GM19025 (cell line): ENCODE data around the gene NLGN1.
A peak's percentile ranks its signal among the peaks of the same experiment; 100 is the strongest.

ENCODE experiments used
- ATAC-seq: cut with Tn5 transposase; IDR thresholded peaks from one replicate; pipeline ENCODE4 v1.9.1; 2021; ENCODE audit warnings: mild to moderate bottlenecking, low read depth, moderate library complexity; ENCODE audit not compliant: unreplicated experiment

The NLGN1 gene

DNA sequence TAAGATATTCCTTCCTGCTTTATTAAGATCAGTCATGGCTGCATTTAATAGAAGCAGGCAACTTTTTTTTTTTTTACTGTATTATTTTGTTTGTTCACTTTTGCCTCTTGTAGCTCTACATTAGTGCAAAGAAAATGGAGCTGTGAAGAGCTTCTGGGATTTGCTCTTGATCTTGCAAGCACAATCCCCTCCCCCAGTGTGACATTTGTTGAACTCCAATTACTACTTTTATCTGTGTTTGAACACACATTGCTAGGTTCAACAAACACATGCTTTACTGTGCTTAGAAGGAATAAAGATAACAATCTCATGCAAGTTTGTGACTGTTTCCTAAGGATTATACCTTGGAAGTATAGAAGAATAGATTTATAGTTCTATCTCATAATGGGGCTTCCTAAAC is 648.8 kb downstream of the NLGN1 start:
- no peak for ATAC-seq

DNA sequence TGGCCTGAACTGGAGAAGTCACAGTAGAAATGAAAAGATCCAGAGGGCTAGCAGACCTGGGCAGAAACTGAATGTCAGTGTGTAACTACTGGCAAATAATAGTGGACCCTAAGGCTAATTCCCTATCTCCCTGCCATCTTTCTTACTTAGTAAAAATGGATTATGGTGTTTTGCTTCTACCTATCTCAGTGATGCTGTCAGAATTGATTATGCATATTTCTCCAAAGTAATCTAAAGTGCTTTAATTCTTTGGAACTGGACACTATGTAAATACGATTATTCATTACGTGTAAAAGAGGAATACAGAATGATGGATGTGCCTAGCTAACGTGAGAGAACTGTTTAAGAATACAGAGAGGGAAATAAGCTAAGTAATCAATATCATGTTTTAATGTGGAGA is 651.9 kb downstream of the NLGN1 start:
- no peak for ATAC-seq

DNA sequence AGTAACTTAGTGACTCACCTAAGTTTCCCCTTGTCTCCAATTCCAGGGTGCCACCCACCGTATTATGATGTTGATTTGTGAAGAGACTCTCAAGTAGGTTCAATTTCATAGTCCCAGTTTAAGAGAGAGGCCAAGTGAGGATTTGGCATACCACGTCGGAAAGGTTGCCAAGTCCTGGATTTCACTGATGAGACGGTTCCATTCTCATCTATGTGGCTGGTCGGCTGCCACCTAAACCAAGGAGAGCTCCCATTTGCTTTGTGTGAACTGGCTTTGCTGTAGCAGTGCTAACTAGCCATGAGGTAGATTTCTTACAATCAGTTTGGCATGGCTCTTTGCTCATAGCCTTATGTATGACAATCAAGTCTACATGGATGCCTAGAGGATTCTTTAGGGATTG is 653.6 kb downstream of the NLGN1 start:
- no peak for ATAC-seq

DNA sequence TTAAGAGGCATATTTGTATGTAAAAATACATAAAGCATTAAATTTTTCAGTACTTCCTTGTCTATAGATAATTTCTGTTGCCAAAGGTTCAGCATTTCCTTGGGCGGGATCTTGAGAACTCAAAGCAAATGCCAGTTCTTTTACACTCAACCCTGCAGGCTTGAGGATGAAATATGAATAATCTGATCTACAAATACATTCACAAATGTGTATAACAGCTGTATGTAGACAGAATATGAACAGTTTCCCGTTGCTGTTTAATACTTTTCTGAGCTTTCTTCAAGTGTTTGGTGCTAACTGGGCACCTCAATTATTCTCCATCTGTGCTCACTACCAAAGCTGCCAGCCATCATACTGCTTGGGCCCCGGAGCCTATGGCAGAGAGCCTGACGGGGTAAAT is 661.3 kb downstream of the NLGN1 start:
- no peak for ATAC-seq

DNA sequence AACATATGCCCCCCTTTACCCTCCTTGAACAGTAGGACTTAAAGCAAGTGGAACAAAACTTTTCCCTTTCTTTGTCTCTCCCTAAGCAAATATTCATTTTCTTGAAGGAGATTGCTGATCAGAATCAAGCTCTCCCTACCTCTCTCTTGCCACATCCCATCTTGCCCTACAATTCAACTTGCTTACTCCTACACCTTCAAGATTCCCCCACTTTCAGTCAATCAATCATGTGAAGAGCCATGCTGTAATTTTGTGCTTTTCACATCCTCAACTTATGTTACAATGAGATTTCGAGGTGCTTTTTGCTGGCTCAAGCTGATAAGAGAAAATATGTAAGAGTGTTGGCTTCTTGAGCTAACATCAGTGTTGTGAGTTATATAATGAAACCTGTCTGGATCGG is 662.9 kb downstream of the NLGN1 start:
- no peak for ATAC-seq

DNA sequence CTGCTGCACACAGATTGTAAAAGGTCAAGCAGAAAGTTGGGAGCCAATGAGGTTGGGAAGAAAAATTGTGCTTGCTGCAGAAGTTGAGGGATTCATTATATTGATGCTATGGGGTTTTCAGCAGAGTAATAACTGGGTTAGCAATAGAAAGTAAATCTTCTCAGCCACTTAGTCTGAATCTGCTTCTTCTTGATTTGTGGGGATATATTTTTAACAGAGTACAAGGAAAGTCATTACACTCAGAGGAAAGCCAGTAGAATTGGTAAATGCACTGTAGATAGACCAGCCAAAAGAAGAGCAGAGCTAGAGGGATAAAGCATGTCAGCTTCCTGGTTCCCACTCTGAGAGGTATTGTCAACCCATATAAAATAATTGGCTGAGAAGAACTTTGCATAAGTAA is 663.6 kb downstream of the NLGN1 start:
- no peak for ATAC-seq

DNA sequence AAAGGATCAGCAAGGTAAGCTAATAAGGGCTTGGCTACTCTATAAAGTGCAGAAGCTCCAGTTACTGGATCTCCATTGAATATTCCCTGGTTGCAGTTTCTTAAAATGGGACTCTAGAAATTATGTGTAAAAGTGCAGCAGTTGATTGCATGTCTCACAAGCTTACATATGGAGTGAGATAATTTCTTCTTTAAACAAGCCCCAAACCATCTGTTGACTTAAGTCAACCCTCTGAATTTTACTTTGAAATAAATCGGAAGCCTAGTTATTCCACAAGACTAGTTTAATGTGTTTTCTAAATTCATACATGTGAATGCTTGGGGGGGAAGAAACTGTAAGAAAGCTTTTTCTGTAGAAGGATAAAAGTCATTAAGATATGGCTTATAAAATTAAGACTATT is 664.2 kb downstream of the NLGN1 start:
- no peak for ATAC-seq

DNA sequence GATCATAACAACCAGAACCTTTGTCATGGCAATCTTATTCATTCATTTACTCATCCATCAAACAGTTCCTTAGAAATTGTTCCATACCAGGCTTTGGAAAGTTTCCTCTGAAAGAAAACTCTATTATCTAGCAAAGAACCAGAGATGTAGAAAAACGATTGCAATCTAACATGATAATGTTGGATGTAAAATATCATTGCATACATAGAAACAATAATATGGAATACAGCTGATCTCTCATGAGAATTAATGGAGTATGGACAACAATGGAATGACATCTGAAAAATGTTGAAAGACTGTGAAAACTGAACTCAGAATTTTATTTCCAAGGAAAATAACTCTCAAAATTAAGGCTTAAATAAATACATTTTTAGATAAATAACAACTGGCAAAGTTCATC is 665.4 kb downstream of the NLGN1 start:
- no peak for ATAC-seq

DNA sequence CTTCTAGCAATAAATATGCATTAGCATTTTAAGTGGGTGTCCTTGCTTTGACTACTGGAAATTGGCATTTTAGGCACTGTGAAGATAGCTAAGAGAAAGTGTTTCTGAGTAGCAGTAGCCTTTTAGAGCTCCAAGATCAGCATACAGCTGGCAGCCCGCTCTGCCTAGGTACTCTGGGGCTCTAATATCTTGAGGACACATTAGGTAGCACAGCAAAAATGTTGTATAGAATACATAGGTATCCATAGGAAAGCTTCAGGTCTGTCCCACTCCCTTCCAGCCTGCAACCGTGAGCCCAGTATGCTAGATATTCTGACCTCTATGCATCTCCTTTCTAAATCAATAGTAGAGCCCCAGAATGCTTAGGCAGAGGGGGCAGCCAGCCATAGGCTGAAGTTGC is 670.5 kb downstream of the NLGN1 start:
- no peak for ATAC-seq

DNA sequence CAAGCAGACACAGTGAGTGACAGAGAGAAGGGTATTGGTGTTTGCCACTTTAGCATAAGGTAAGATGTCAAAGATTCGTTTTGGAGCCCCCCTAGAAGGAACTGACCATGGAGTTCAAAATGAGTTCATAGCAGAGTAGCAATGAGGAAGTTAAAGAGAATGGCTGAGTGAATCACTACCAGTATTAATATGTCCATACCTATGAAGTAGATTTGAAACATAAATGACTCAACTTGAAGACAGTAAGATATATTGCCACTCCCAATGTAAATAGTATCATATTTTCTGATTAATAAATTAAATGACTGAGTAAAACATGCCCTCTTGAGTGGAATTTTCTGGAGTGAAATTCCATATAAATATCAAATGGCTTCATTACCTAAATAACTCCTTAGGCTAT is 675.1 kb downstream of the NLGN1 start:
- ATAC-seq: no peak

DNA sequence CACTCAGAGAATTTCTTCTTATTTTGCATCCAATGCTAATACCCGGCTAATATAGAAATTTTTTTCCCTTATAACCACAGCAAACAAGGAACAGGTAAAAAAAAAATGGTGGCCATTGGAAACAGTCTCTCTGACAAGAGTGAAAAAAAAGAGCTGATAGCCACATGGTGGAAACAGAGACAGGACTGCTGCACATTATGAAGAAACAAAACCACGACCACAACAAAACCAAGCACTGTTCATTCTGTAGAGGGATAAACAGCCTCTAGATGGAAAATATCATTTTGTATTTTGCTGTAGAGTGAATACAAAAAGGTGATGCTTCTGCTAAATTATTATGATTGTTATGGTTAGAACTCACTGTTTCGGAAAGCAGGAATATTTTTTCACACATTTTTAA is 686.2 kb downstream of the NLGN1 start:
- ATAC-seq: no peak

DNA sequence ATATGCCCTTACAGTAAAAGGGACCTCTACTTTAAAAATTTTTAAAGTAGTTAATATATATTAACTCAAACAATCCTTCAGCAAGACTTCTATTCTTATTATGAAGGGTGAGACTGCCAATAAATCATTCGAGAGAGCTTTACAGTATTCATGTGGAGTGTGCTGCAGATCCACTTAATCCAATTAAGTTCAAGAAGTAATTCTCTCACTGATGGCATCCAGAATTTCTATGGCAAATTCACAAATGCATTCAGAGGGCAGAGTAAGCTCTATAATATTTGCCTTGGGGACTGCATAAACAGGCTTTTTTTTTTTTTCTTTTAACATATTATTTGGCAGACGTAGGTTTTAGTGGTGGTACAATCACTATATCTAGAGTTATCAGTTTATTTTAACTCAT is 692.0 kb downstream of the NLGN1 start:
- no peak for ATAC-seq

DNA sequence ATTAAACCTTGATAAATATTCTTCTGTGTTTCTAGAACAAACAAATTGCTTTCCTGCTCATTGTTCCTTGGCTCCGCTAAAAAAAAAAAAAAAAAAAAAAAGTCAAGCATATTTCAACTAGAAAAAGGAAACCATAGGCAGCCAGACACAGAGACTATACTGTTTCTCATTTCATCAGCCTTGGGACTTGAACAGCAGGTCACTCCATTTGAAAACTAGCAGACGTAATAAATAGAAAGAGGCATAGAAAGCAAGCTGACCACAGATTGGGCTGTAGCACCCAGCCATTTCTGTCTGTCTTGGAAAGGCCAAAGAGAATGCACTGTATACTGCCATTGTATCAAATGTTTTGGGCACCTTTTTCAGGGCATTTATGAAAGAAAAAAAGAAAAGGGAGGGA is 697.1 kb downstream of the NLGN1 start:
- no peak for ATAC-seq

DNA sequence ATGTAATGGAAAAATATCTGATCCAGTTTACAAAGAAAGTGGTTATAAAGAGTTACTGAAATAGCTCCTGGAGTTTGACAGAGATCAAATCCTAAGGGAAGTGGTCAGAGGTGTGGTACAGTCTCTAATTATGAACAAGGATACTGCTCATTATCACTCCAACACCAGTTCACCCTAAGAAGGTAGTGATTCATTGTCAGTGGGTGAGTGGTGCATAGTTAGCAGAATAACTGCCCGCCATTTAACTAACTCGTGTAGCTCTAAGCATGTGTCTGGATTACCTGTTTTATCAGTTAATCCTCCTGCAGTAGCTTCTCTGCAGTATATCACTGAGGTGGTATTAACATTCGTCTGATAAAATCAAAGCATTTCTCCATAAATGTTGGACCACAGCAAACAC is 700.1 kb downstream of the NLGN1 start:
- no peak for ATAC-seq

DNA sequence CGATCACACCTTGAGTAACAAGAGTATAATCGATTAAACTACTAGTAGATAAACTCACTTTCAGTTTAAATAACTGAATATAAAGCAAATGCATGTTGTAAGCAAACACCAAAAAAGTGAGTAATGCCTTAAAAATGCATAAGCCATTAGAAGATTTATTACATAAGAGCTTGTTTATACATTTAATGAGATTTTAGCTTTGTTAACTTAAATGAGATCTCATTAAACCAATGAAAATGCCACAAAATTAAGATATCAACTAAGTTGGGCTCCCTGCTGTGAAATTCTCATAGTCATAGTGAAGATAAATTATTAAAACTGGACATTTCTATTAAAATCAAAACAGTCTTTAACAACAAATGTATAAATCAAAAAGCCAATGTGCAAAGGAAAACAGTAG is 701.2 kb downstream of the NLGN1 start:
- ATAC-seq: no peak

DNA sequence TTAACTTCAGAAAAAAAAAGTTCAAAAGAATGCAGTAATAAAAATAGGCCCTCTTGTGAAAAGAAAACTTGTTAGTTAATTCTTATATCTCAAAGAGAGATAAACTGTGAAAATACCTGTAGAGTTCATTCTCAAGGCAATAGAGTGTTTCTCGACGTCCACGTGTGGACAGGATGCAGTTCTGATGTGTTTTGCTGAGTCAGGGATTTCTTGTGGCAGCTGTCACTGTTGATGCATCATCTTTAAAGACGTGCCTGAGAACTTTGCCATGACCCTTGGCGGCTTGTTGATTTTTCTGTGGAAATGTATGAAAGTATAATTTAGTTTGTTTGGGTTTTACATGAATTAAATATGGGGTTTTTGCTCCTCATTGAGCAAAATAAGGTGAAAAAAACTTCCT is 702.2 kb downstream of the NLGN1 start:
- ATAC-seq: no peak

DNA sequence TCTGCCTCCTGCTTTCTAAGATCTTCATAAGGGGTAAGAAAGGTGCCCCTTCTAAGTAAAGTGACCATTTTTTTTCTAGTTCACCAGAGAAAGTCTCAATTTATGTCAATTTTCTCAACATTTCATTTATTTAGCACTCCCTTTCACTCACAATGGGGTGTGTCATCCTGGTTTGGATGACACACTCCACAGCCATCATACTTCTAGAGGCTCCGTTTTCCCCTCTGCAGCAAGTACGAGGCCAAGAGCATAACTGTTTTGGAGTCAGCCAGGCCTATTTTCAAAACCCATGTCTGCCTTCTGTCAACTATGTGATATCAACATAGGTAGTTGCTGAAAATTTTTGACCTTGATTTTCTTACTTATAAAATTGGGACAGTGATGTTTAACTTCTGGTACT is 703.2 kb downstream of the NLGN1 start:
- ATAC-seq: no peak

DNA sequence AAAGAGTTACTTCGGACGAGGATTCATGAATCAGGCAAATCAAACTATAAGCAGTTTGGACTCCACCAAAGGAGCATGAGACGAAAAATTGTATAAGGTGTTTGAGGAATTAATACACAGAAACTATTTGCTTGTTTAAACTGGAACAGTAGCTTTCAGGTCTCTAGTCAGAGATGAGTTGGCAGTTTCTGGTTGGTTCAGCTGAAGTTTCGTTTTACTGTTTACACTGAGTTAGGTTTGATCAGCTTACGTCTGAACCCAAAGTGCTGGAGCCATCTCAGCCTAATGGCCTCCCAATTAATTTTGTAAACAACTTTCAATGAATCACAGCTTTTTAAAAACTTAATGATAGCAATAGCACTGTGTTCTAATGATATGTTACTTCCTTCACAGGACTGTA is 703.7 kb downstream of the NLGN1 start:
- peak; percentile 58 for ATAC-seq

DNA sequence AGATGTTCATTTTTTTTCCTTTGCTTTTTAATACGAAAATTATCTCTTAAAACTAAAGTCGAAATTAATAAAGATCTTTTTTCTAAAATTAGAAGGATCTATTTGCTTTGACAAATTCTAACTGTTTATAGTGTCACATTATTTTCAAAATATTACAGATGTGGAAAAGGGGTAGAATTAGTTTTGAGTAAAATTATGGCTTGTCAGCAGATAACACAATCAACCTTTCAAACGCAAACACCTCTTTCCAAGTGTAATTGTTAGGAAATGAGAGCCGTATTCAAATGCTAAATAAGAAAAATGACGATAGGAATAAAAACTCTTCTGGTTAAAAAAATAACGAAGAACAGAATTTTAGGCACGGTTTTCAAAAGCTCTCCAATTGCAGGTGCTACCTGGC is 704.7 kb downstream of the NLGN1 start:
- ATAC-seq: no peak

DNA sequence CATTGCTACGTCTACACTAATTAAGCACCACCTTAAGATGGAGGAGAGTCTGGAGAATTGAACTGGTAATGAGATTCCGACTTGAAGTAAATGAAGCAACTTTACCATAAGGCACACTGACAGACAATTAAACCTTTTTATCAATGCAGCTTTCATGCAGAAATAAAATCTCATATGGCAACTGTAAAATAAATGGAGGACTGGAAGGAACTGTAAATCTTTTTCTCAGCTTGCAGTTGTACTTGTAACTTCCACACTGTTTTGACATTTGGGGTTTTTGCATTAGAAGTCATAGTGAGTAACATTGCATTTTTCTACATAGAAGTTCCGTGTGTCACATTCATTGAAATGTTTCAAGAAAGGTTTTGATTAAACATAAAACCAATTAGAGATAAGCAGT is 705.3 kb downstream of the NLGN1 start:
- ATAC-seq: no peak

DNA sequence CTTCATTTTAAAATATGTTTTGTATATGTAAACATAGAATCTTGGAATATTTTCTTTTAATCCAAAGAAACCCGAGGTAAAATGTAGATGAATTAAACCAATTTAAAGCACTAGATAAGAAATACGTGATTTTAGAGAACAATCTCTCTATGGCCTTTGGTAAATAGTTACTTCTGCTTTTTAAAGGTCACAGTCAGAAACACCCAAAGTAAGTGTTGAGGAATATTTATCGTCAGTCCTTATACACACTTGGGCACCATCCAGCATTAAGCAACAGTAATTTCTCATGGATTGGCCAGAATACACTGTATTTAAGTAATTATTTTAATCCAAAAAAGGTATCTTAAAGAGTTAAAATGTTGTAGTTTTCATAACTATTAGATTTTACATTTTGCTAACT is 713.2 kb downstream of the NLGN1 start:
- ATAC-seq: no peak

DNA sequence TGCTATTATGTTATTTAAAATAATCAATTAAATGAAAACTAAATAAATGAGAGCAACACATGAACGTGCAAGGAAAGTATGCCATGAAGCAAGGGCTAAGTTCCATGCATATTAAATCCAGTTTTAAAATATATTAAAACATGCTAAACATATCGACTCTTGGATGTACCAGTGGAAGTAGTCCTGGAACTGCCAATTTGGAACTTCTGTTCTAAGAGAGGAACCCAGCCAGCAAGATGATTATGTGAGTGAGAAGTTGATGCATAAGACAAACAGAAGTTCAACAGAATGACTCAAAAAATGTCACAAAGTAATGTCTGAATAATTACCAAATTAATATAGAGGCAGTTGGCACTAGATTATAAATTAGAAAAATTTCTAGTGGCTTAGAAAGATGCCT is 714.2 kb downstream of the NLGN1 start:
- no peak for ATAC-seq

DNA sequence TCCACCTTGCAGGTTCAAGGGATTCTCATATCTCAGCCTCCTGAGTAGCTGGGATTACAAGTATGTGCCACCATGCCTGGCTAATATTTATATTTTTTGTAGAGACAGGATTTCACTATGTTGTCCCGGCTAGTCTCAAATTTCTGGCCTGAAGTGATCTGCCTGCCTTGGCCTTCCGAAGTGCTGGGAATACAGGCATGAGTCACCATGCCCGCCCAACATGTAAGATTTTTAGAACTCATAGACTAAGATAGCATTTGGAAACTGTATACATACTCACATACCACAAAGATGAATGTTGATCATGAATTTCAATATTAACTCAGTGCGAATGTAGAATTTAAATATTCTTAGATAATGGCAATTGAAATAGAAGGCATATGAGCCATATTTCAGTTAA is 718.9 kb downstream of the NLGN1 start:
- no peak for ATAC-seq

DNA sequence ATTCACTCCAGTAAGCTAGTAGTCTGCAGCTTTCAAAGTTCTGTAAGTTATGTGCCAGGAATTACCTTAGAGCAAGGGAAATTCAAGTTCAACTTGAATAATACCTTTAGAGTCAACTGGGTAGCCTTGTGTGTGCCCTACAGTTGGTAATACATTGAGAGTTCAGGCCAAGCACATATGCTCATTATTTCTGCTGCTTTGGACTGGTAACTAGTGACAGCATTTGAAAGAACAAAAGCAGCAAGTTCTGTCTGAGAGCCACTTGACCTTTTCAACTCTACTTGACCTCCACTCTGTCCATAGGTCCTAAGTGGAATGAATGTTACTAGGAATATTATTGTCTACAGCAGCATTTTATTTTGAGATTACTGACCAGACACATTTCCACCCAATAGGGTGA is 723.5 kb downstream of the NLGN1 start:
- ATAC-seq: no peak
